Measurements from ENCODE around the gene AHI1.
A peak's percentile ranks its signal among the peaks of the same experiment; 100 is the strongest.

The AHI1 gene

GRCh38 chr6:135540207-135540840 lies 42.8 kb upstream of the AHI1 start:
- no peaks in the 10 kb centered on the region for H3K27me3 ChIP-seq (replicated peaks; ENCODE audit: insufficient read depth, low read length)
- H2AFZ ChIP-seq (ENCODE audit: low read length): no peak overlapping the region
- no peak overlapping the region for H3K9ac ChIP-seq (ENCODE audit: low read length)
- no peak overlapping the region for H3K4me2 ChIP-seq (ENCODE audit: low read depth, low read length)
- TF ChIP-seq EZH2 (optimal IDR thresholded peaks at IDR 0.05; ENCODE audit: low read depth, low read length): no peak
- TF ChIP-seq EZH2phosphoT487 (IDR thresholded peaks at IDR 0.05; ENCODE audit: low read length): no peak
- peak; percentile 25; the same call in 1 of the 2 replicates for TF ChIP-seq CTCF (IDR thresholded peaks at IDR 0.05; ENCODE audit: low read length)
- DNase-seq: peak; percentile 15
- no peaks in the 10 kb centered on the region for H3K36me3 ChIP-seq (replicated peaks; ENCODE audit: insufficient read depth, low read length)
- no peaks in the 10 kb centered on the region for H3K9me2 ChIP-seq (replicated peaks; ENCODE audit: insufficient read depth, low read length)
- H3K79me2 ChIP-seq (ENCODE audit: low read length): no peaks in the 10 kb centered on the region
- H3F3A ChIP-seq (ENCODE audit: insufficient read depth, low read length): no peaks in the 10 kb centered on the region
- H3K9me3 ChIP-seq (replicated peaks; ENCODE audit: insufficient read depth, low read length): no peaks in the 10 kb centered on the region
- no peaks in the 10 kb centered on the region for H4K20me1 ChIP-seq (ENCODE audit: insufficient read depth, low read length)
- H3K4me1 ChIP-seq (ENCODE audit: low read length): peaks cover 12% of the 10 kb centered on the region
- no peak overlapping the region for H3K27ac ChIP-seq (ENCODE audit: low read length)
- no peak overlapping the region for H3K4me3 ChIP-seq (ENCODE audit: low read length)

- no peak overlapping the region for H3K9ac ChIP-seq (ENCODE audit: low read length)
- H3K9me2 ChIP-seq (replicated peaks; ENCODE audit: insufficient read depth, low read length): no peaks in the 10 kb centered on the region
- no peak overlapping the region for H3K4me3 ChIP-seq (ENCODE audit: low read length)
- no peak for TF ChIP-seq CTCF (IDR thresholded peaks at IDR 0.05; ENCODE audit: low read length)
- no peak for TF ChIP-seq EZH2phosphoT487 (IDR thresholded peaks at IDR 0.05; ENCODE audit: low read length)
- no peak for TF ChIP-seq EZH2 (optimal IDR thresholded peaks at IDR 0.05; ENCODE audit: low read depth, low read length)
- H3K4me1 ChIP-seq (ENCODE audit: low read length): peaks cover 12% of the 10 kb centered on the region
- no peak overlapping the region for H3K4me2 ChIP-seq (ENCODE audit: low read depth, low read length)
- H2AFZ ChIP-seq (ENCODE audit: low read length): no peak overlapping the region
- peak; percentile 40 for DNase-seq
- H3K9me3 ChIP-seq (replicated peaks; ENCODE audit: insufficient read depth, low read length): no peaks in the 10 kb centered on the region
- no peaks in the 10 kb centered on the region for H3K36me3 ChIP-seq (replicated peaks; ENCODE audit: insufficient read depth, low read length)
- no peaks in the 10 kb centered on the region for H3K27me3 ChIP-seq (replicated peaks; ENCODE audit: insufficient read depth, low read length)
- H3K79me2 ChIP-seq (ENCODE audit: low read length): no peaks in the 10 kb centered on the region
- no peaks in the 10 kb centered on the region for H3F3A ChIP-seq (ENCODE audit: insufficient read depth, low read length)
- 0 out of 2 replicates have a peak overlapping the region, but pooled peaks have one; percentile 12 for H3K27ac ChIP-seq (ENCODE audit: low read length)
- no peaks in the 10 kb centered on the region for H4K20me1 ChIP-seq (ENCODE audit: insufficient read depth, low read length)
Measured at GRCh38 chr6:135537741-135538301, 40.3 kb upstream of the AHI1 start.

DNA sequence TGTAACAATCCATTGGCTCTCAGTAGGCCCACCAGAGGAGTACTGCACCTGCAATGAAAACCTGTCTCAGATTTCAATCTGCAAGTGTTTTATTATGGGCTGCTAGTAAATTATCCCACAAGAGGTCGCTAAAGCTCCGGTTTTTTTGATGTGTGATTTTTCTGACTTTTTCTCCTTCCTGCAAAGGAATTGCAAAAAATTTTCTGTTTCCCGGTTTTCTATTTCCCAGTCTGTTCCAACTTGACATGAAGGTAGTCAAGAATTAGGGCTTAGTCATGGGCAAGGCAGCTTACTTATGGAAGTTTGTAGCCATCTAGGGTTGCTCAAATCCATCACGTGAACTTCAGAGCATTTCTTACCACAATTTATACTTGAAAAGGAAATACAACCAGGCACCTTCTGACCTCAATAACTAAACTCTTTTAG lies 38.5 kb upstream of the AHI1 start:
- Histone ChIP-seq H2AFZ (ENCODE audit: low read length) (no peak overlapping the region), H3K4me2 (ENCODE audit: low read depth, low read length) (no peak overlapping the region; the same call in 1 of the 2 replicates), H3K4me3 (ENCODE audit: low read length) (no peak overlapping the region), H3K9me3 (replicated peaks; ENCODE audit: insufficient read depth, low read length) (no peaks in the 10 kb centered on the region), H3K9ac (ENCODE audit: low read length) (no peak overlapping the region), H3K79me2 (ENCODE audit: low read length) (no peaks in the 10 kb centered on the region), H3K4me1 (ENCODE audit: low read length) (peaks cover 12% of the 10 kb centered on the region), H3K9me2 (replicated peaks; ENCODE audit: insufficient read depth, low read length) (no peaks in the 10 kb centered on the region), H3K36me3 (replicated peaks; ENCODE audit: insufficient read depth, low read length) (no peaks in the 10 kb centered on the region), H3F3A (ENCODE audit: insufficient read depth, low read length) (no peaks in the 10 kb centered on the region), H3K27ac (ENCODE audit: low read length) (no peak overlapping the region), H4K20me1 (ENCODE audit: insufficient read depth, low read length) (no peaks in the 10 kb centered on the region), H3K27me3 (replicated peaks; ENCODE audit: insufficient read depth, low read length) (no peaks in the 10 kb centered on the region)
- no peak for TF ChIP-seq EZH2phosphoT487 (IDR thresholded peaks at IDR 0.05; ENCODE audit: low read length)
- peak; percentile 70 for TF ChIP-seq CTCF (IDR thresholded peaks at IDR 0.05; ENCODE audit: low read length)
- TF ChIP-seq EZH2 (optimal IDR thresholded peaks at IDR 0.05; ENCODE audit: low read depth, low read length): no peak
- DNase-seq: peak; percentile 54
